ENCODE measurements around the gene SLC16A10. TPM values are rescaled to one million over a fixed set of nuclear protein-coding genes. Genes with fewer than 3 reads are reported as not detected.
A peak's percentile ranks its signal among the peaks of the same experiment; 100 is the strongest.

The SLC16A10 gene
- polyA plus RNA-seq, 1 donor (not counting 4 experiments of a cell fraction or from before 2014, with no cell fraction given), result not detected

DNA sequence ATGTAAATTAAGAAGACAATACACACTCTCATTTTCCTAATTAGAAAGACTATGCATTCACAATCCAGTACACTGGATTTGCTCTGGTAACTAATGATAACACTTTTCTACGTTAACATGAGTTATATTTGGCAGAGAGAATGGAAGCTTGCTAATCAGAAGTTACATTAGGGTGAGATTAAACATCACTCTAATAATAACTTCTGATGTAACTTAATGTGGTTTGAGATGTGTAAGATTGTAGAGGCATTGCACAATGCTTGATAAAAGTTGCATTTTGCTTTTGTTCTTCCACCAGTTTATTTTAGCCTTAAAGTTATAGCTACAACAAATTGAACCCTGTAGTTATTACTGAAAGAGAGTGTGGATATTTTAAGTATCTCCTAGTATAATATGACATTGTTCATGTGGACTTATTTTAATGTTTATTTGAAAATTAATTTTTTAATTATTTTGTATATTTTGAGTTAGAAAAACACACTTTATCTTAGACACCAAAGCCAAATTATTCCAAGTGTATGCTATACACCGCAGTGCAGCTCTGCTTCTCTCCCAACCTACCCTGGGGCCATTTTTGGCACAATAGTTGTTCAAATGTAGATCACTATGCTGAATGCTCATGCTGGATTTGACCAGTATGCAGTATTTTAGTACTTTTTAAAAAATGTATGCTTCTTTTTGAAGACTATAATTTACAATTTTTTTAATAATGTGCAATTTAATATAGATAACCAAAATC is 143.2 kb downstream of the SLC16A10 start:
- Histone ChIP-seq H3K9me3 (ENCODE audit: control insufficient read depth, low read depth, low read length) (no peaks in the 10 kb centered on the region), H2AFZ (ENCODE audit: control insufficient read depth, low read length) (no peak overlapping the region), H3K9me1 (ENCODE audit: control insufficient read depth, extremely low read depth, insufficient read depth, low read length) (no peaks in the 10 kb centered on the region), H3K27ac (ENCODE audit: control insufficient read depth, insufficient read depth, low read length) (no peak overlapping the region), H3K36me3 (ENCODE audit: control insufficient read depth in 2 of 2, extremely low read depth in 1 of 2, insufficient read depth in 2 of 2, low read length in 2 of 2) (no peaks in the 10 kb centered on the region), H3K9ac (ENCODE audit: control insufficient read depth, extremely low read depth, insufficient read depth, low read length) (no peak overlapping the region), H3K4me3 (ENCODE audit: control insufficient read depth in 2 of 3, extremely low read depth in 1 of 3, insufficient read depth in 2 of 3, low read depth in 1 of 3, low read length in 3 of 3) (no peak overlapping the region), H3K4me2 (ENCODE audit: control insufficient read depth, extremely low read depth, insufficient read depth, low read depth, low read length) (peak overlapping the region; percentile 27), H3K27me3 (ENCODE audit: control insufficient read depth, extremely low read depth, insufficient read depth, low read length) (no peaks in the 10 kb centered on the region), H3K79me2 (ENCODE audit: control insufficient read depth, insufficient read depth, low read length) (no peaks in the 10 kb centered on the region), H4K20me1 (ENCODE audit: control insufficient read depth, extremely low read depth, insufficient read depth, low read length) (no peaks in the 10 kb centered on the region), H3K4me1 (ENCODE audit: control insufficient read depth, extremely low read depth, insufficient read depth, low read length) (peaks cover 25% of the 10 kb centered on the region)
- no peak for TF ChIP-seq EZH2 (IDR thresholded peaks at IDR 0.05; ENCODE audit: low read length)
- TF ChIP-seq, protein P1, sequence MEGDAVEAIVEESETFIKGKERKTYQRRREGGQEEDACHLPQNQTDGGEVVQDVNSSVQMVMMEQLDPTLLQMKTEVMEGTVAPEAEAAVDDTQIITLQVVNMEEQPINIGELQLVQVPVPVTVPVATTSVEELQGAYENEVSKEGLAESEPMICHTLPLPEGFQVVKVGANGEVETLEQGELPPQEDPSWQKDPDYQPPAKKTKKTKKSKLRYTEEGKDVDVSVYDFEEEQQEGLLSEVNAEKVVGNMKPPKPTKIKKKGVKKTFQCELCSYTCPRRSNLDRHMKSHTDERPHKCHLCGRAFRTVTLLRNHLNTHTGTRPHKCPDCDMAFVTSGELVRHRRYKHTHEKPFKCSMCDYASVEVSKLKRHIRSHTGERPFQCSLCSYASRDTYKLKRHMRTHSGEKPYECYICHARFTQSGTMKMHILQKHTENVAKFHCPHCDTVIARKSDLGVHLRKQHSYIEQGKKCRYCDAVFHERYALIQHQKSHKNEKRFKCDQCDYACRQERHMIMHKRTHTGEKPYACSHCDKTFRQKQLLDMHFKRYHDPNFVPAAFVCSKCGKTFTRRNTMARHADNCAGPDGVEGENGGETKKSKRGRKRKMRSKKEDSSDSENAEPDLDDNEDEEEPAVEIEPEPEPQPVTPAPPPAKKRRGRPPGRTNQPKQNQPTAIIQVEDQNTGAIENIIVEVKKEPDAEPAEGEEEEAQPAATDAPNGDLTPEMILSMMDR (optimal IDR thresholded peaks at IDR 0.05 in 1 of 3, IDR thresholded peaks at IDR 0.05 in 1 of 3, conservative IDR thresholded peaks at IDR 0.05 in 1 of 3; ENCODE audit: extremely low read depth in 1 of 3, insufficient read depth in 2 of 3, low read length in 3 of 3), result no peak
- dilution Hi-C loops (cut with MboI; ENCODE audit: extremely low pct_ligation_motif_present, low sequenced_read_pairs), result no loop called here
- DNase-seq (ENCODE audit: low read depth, low spot score) (no peak), FAIRE-seq (no peak)

DNA sequence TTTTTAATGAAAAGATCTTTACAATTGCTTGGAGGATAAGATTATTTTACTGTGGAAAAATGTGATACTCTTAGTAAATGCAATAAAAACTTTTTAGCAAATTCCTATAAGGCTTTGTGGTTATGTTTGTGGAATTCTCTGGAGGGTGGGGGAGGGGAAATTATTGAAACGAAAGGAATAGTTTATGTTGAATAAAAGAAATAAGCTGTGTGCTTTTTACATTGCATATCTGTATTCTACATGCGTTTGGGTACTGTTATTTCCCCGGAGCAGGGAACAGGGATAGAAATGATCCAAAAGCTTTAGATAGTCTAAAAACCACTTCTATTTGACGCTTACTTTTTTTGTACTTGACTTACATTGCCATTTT is 143.8 kb downstream of the SLC16A10 start:
- no peak overlapping the region for H3K4me3 ChIP-seq (ENCODE audit: control insufficient read depth in 2 of 3, extremely low read depth in 1 of 3, insufficient read depth in 2 of 3, low read depth in 1 of 3, low read length in 3 of 3)
- TF ChIP-seq, protein P1 (optimal IDR thresholded peaks at IDR 0.05 in 1 of 3, IDR thresholded peaks at IDR 0.05 in 1 of 3, conservative IDR thresholded peaks at IDR 0.05 in 1 of 3; ENCODE audit: extremely low read depth in 1 of 3, insufficient read depth in 2 of 3, low read length in 3 of 3), result no peak
- no peak for TF ChIP-seq EZH2 (IDR thresholded peaks at IDR 0.05; ENCODE audit: low read length)
- DNase-seq (ENCODE audit: low read depth, low spot score), result no peak
- peaks cover 25% of the 10 kb centered on the region for H3K4me1 ChIP-seq (ENCODE audit: control insufficient read depth, extremely low read depth, insufficient read depth, low read length)
- H3K4me2 ChIP-seq (ENCODE audit: control insufficient read depth, extremely low read depth, insufficient read depth, low read depth, low read length), result no peak overlapping the region
- H3K9me3 ChIP-seq (ENCODE audit: control insufficient read depth, low read depth, low read length), result no peaks in the 10 kb centered on the region
- no peak overlapping the region for H3K9ac ChIP-seq (ENCODE audit: control insufficient read depth, extremely low read depth, insufficient read depth, low read length)
- H3K27ac ChIP-seq (ENCODE audit: control insufficient read depth, insufficient read depth, low read length), result no peak overlapping the region
- no peaks in the 10 kb centered on the region for H4K20me1 ChIP-seq (ENCODE audit: control insufficient read depth, extremely low read depth, insufficient read depth, low read length)
- dilution Hi-C loops (cut with MboI; ENCODE audit: extremely low pct_ligation_motif_present, low sequenced_read_pairs), result no loop called here
- H2AFZ ChIP-seq (ENCODE audit: control insufficient read depth, low read length), result no peak overlapping the region
- no peak for FAIRE-seq
- H3K9me1 ChIP-seq (ENCODE audit: control insufficient read depth, extremely low read depth, insufficient read depth, low read length), result no peaks in the 10 kb centered on the region
- H3K27me3 ChIP-seq (ENCODE audit: control insufficient read depth, extremely low read depth, insufficient read depth, low read length), result no peaks in the 10 kb centered on the region
- no peaks in the 10 kb centered on the region for H3K36me3 ChIP-seq (ENCODE audit: control insufficient read depth in 2 of 2, extremely low read depth in 1 of 2, insufficient read depth in 2 of 2, low read length in 2 of 2)
- H3K79me2 ChIP-seq (ENCODE audit: control insufficient read depth, insufficient read depth, low read length), result no peaks in the 10 kb centered on the region
